Tibial nerve (tissue), 4 donors: Measurements from ENCODE around the gene BCL3. TPM values are rescaled to one million over a fixed set of nuclear protein-coding genes. Genes with fewer than 3 reads are reported as not detected.
"Not testable (repeated sequence)": the region's sequence is repeated elsewhere in the genome, so short reads cannot be mapped to it uniquely, and the experiment has no call there.

Experiments
- DNase-seq, 2 donors: peaks; one replicate each; pipeline ENCODE4 v3.0.0-alpha.2; 2019; ENCODE audit warnings: low spot score in 2 of 2
- H3K27ac ChIP-seq, 4 donors: fragments of 200-600 bp; sonication (generic) in 3 of 4; one replicate each; pipeline ENCODE4 v1.5.1; 2017 to 2019; ENCODE audit warnings: mild to moderate bottlenecking in 1 of 4
- H3K27me3 ChIP-seq, 2 donors: fragments of 200-600 bp; sonication (generic) in 1 of 2; one replicate each; pipeline versions ENCODE4 v1.5.1 to v1.6.0; 2017 to 2019
- H3K36me3 ChIP-seq, 3 donors: fragments of 200-600 bp; sonication (generic); one replicate each; pipeline ENCODE4 v1.5.1; 2018 to 2019
- H3K4me1 ChIP-seq, 4 donors: fragments of 200-600 bp; sonication (generic) in 3 of 4; one replicate each; pipeline ENCODE4 v1.5.1; 2017 to 2019
- H3K4me3 ChIP-seq, 4 donors: fragments of 200-600 bp; sonication (generic) in 3 of 4; one replicate each; pipeline ENCODE4 v1.5.1; 2017 to 2019; ENCODE audit warnings: mild to moderate bottlenecking in 1 of 4, moderate library complexity in 1 of 4
- H3K9me3 ChIP-seq, 4 donors: fragments of 200-600 bp; sonication (generic) in 3 of 4; one replicate each; pipeline ENCODE4 v1.5.1; 2017 to 2019
- EP300 ChIP-seq, 2 donors: sonication (generic); formaldehyde crosslinking; IDR thresholded peaks; one replicate each; pipeline ENCODE4 v1.6.1; 2017; ENCODE audit warnings: antibody characterized with exemption in 2 of 2, mild to moderate bottlenecking in 1 of 2
- POLR2A ChIP-seq, 2 donors: fragments of 450-650 bp; IDR thresholded peaks; one replicate each; pipeline ENCODE4 v1.6.1; 2017; ENCODE audit warnings: antibody characterized with exemption in 2 of 2, mild to moderate bottlenecking in 2 of 2, moderate library complexity in 2 of 2
- WGBS, 2 donors: methylation state at CpG; one replicate each; pipeline ENCODE4 v1.1.5; 2018; 5-methylcytosine and 5-hydroxymethylcytosine counted together
- total RNA-seq, 4 donors: library from RNA; depleted of rRNA; stranded (reverse); fragments of >200 nt; gene quantifications; one replicate each; pipeline ENCODE4 v1.1.0, GENCODE V29; 2016
- TF ChIP-seq, protein P1 (sequence below), 5 experiments: fragments of 200-600 bp in 3 of 5; fragments of 450-650 bp in 2 of 5; sonication (generic) in 3 of 5; IDR thresholded peaks; one replicate each; pipeline ENCODE4 v1.5.1; 2016 to 2019; ENCODE audit warnings: antibody characterized with exemption in 5 of 5, mild to moderate bottlenecking in 3 of 5, moderate library complexity in 2 of 5

The BCL3 gene
- total RNA-seq, 4 donors from 2014 or later = 10.3 to 37.8 (median 18.0) TPM

DNA sequence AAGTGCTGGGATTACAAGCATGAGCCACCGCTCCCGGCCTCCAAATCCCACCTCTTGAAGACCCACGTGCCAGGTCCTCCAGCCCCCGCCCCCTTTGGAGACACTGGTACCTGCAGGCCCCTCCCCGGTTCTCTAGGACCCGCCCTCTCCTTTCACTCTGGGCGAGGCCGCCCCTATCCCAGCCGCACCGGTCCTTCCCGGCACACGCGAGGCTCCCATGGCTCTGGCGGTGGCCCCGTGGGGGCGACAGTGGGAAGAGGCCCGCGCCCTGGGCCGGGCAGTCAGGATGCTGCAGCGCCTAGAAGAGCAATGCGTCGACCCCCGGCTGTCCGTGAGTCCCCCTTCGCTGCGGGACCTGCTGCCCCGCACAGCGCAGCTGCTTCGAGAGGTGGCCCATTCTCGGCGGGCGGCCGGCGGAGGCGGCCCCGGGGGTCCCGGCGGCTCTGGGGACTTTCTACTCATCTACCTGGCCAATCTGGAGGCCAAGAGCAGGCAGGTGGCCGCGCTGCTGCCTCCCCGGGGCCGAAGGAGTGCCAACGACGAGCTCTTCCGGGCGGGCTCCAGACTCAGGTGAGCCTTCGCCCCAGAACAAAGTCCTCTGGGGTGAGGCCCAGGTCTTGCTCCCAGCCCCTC, 29.3 kb downstream of the BCL3 start, which contains the start of gene CBLC:
TSS of gene CBLC (plus strand) at position 176 of the 633 bp plus-strand sequence. CDS start at position 218, 42 bp downstream.
- 15 to 17% methylated on average over 29 to 36 of the region's 47 CpGs for WGBS, 2 donors
- peak within 1 kb of the TSS in 1 of 4 donors; percentile 26 for H3K4me3 ChIP-seq
- H3K27me3 ChIP-seq = peaks cover 0 to 19% of the 10 kb centered on the region in 2 donors
- no peaks in the 10 kb centered on the region for H3K36me3 ChIP-seq
- TF ChIP-seq, protein P1, sequence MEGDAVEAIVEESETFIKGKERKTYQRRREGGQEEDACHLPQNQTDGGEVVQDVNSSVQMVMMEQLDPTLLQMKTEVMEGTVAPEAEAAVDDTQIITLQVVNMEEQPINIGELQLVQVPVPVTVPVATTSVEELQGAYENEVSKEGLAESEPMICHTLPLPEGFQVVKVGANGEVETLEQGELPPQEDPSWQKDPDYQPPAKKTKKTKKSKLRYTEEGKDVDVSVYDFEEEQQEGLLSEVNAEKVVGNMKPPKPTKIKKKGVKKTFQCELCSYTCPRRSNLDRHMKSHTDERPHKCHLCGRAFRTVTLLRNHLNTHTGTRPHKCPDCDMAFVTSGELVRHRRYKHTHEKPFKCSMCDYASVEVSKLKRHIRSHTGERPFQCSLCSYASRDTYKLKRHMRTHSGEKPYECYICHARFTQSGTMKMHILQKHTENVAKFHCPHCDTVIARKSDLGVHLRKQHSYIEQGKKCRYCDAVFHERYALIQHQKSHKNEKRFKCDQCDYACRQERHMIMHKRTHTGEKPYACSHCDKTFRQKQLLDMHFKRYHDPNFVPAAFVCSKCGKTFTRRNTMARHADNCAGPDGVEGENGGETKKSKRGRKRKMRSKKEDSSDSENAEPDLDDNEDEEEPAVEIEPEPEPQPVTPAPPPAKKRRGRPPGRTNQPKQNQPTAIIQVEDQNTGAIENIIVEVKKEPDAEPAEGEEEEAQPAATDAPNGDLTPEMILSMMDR (IDR thresholded peaks at IDR 0.05) = no peak
- no peak for TF ChIP-seq POLR2A (IDR thresholded peaks at IDR 0.05)
- no peak for TF ChIP-seq EP300 (IDR thresholded peaks at IDR 0.05)
- DNase-seq = no peak
- H3K27ac ChIP-seq = peak within 1 kb of the TSS in 1 of 4 donors; percentile 79
- H3K9me3 ChIP-seq = no peaks in the 10 kb centered on the region
- H3K4me1 ChIP-seq = peaks cover 0 to 7% (median 0%) of the 10 kb centered on the region in 4 donors

GRCh38 chr19:44779150-44779549, 30.6 kb downstream of the BCL3 start:
- Histone ChIP-seq H3K27ac (peak overlapping the region in 1 of 4 donors; percentile 19), H3K4me1 (peaks cover 0 to 7% (median 0%) of the 10 kb centered on the region in 4 donors), H3K4me3 (no peak overlapping the region), H3K27me3 (peaks cover 0 to 19% of the 10 kb centered on the region in 2 donors), H3K9me3 (no peaks in the 10 kb centered on the region), H3K36me3 (no peaks in the 10 kb centered on the region)
- WGBS, 2 donors = 94 to 100% methylated on average over 2 of the region's 2 CpGs
- TF ChIP-seq, protein P1 (IDR thresholded peaks at IDR 0.05) = no peak
- TF ChIP-seq POLR2A (IDR thresholded peaks at IDR 0.05) (no peak), EP300 (IDR thresholded peaks at IDR 0.05) (no peak)
- no peak for DNase-seq

GRCh38 chr19:44781694-44782093, 33.2 kb downstream of the BCL3 start:
- WGBS, 2 donors = 50 to 75% methylated on average over 1 to 2 of the region's 2 CpGs
- not testable (repeated sequence) for DNase-seq, H3K4me3 ChIP-seq, H3K9me3 ChIP-seq, H3K36me3 ChIP-seq, H3K27ac ChIP-seq
- Histone ChIP-seq H3K4me1 (peaks cover 0 to 13% (median 2%) of the 10 kb centered on the region in 4 donors), H3K27me3 (peaks cover 0 to 14% of the 10 kb centered on the region in 2 donors)

DNA sequence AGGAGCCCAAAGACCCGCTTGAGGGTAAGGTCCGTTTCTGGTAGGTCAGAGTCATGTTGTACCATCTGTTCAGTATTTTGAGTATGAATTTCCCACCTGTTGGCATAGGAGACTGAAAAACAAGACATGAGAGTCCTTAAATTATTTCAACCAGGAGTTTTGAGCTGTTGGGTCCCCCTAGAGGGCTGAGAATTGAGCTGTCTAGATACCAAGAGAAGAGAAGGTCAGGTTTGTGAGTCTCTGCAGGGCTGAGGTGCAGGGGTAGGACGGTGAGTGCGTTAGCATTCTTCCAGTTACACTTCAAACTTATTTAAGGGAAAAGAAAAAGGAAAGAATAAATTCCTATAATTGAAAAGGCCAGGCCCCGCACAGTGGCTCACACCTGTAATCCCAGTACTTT, 34.2 kb downstream of the BCL3 start:
- Histone ChIP-seq H3K36me3 (no peaks in the 10 kb centered on the region), H3K27ac (no peak overlapping the region), H3K4me1 (peaks cover 0 to 10% (median 2%) of the 10 kb centered on the region in 4 donors), H3K4me3 (no peak overlapping the region), H3K27me3 (peaks cover 0 to 5% of the 10 kb centered on the region in 2 donors), H3K9me3 (no peaks in the 10 kb centered on the region)
- TF ChIP-seq EP300 (IDR thresholded peaks at IDR 0.05) (no peak), POLR2A (IDR thresholded peaks at IDR 0.05) (no peak)
- TF ChIP-seq, protein P1 (IDR thresholded peaks at IDR 0.05) = no peak
- 83 to 86% methylated on average over 5 of the region's 5 CpGs for WGBS, 2 donors
- DNase-seq = no peak

GRCh38 chr19:44783545-44783944, 35.0 kb downstream of the BCL3 start:
- H3K27ac ChIP-seq = no peak overlapping the region
- no peaks in the 10 kb centered on the region for H3K27me3 ChIP-seq
- no peaks in the 10 kb centered on the region for H3K36me3 ChIP-seq
- H3K4me3 ChIP-seq = no peak overlapping the region
- H3K4me1 ChIP-seq = peaks cover 0 to 6% (median 2%) of the 10 kb centered on the region in 4 donors
- DNase-seq = no peak
- WGBS, 2 donors = 93 to 95% methylated on average over 4 of the region's 4 CpGs
- H3K9me3 ChIP-seq = no peaks in the 10 kb centered on the region
- TF ChIP-seq, protein P1 (IDR thresholded peaks at IDR 0.05) = no peak
